HG02870 (cell line): Measurements from ENCODE around the gene RGS7.
"Not testable (repeated sequence)": the region's sequence is repeated elsewhere in the genome, so short reads cannot be mapped to it uniquely, and the experiment has no call there.

Experiments
- ATAC-seq: cut with Tn5 transposase; IDR thresholded peaks from one replicate; pipeline ENCODE4 v1.9.1; 2021; ENCODE audit warnings: mild to moderate bottlenecking, moderate library complexity; ENCODE audit not compliant: unreplicated experiment

RGS7 gene

DNA sequence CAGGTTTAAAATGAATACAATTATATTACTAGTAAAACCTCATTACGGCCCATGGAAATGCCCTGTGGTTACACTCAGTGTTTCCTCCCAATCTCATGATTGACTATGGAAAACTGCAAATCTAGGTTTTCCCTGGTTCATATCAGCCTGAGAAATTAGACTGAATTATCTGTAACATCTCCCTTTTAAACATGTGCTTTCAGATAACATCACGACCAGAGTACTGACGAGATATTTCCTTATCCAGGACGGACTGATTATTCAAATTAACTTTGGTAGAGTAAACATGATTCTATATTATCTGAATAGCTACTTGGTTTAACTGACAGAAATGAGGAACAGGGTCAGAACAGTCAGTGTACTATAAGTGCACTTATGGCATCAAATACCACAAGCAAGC, 82.3 kb downstream of the RGS7 start:
- ATAC-seq = no peak

DNA sequence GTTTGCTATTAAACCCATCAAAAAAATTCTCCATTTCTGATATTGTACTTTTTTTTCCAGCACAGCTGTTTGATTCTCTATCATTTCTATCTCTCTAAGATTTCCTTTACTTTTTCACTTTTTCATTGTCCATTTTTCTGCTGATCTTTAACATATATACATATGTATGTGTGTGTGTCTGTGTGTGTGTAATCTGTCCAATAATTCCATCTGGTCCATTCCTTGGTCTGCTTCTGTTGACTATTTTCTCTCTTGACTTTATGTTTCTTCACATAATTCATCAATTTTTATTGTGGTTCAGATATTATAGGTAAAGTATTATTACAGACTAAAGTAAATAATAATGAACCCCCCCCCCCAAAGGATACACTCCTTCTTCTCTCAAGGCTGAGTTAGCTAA, 84.2 kb downstream of the RGS7 start:
- ATAC-seq = no peak

DNA sequence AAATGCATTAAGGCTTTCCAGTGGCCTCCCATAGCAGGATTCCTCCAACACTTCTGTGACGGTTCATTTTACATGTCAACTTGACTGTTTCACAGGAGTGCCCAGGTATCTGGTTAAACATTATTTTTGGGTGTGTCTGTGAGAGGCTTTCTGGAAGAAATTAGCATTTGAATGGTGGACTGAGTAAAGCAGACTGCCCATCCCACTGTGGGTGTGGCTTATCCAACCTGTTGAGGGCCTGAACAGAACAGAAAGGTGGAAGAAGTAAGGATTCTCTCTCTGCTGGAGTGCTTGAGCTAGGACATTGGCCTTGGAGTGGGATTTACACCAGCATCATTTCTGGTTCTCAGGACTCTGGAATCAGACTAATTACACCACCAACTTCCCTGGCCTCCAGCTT, 85.6 kb downstream of the RGS7 start:
- no peak for ATAC-seq

GRCh38 chr1:241270016-241270415, 87.0 kb downstream of the RGS7 start:
- no peak for ATAC-seq

DNA sequence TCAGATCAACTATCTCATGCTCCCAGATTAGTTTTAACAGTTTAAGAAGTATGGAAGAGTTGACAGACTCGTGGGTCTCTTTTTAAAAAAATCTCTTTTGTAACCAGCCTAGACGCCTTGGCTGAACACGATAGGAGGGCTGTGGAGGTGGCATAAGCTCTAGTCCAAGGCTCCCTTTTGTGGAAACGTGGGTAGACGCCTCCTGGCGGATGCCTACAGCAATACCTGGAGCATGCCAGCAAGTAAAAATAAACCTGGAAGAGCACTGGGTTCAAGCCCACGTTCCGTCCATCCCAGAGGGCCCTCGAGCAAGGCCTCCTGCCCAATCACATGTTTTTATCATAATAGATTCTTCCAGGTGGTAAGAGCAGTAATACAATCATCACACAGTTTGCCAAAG, 87.9 kb downstream of the RGS7 start:
- ATAC-seq = no peak

DNA sequence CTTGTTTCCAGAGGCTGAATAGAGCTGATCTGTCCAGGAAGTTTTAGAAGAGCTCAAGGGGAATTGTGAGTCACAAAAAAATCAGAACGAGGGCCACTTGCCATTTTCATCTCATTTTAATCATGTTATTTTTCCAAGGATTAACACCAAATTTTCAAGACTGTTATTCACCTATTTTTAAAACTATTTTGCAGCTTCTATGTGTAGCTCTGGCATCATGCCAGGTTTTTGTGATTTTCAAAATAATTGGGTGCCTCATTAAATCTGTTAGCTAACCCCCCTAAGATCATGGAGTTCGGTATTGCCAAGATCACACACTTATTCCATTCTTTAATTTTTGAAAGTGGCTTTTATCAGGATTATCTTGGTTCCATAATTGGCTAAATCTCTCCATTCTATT, 90.9 kb downstream of the RGS7 start:
- ATAC-seq = no peak

- no peak for ATAC-seq
Observed at GRCh38 chr1:241265428-241265827, 91.6 kb downstream of the RGS7 start.

- no peak for ATAC-seq
Observed at GRCh38 chr1:241263346-241263745, 93.7 kb downstream of the RGS7 start.

GRCh38 chr1:241253471-241253870, 103.5 kb downstream of the RGS7 start:
- ATAC-seq = no peak

GRCh38 chr1:241250465-241250864, 106.5 kb downstream of the RGS7 start:
- ATAC-seq = no peak

- no peak for ATAC-seq
Observed at GRCh38 chr1:241240069-241240468, 116.9 kb downstream of the RGS7 start.

GRCh38 chr1:241237873-241238272, 119.1 kb downstream of the RGS7 start:
- no peak for ATAC-seq

- no peak for ATAC-seq
Observed at GRCh38 chr1:241235256-241235897, 121.6 kb downstream of the RGS7 start.

DNA sequence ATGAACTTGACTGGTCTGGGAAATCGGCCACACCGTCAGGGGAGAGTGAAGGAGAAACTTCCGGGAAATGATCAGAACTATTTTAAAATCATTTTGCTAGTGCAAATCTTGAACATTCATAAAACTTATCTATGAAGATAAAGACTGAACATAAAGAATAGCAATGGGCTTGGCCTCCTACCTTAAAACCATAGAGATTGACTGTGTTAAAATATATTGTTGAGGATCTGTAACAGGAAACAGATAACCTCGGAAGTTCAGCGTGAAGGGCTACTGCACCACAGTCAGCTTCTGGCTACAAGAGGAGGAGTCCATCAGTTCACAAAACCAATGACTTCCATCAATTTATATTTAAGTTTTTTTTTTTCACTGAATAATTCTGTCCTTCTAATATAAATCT, 127.3 kb downstream of the RGS7 start:
- ATAC-seq = no peak

DNA sequence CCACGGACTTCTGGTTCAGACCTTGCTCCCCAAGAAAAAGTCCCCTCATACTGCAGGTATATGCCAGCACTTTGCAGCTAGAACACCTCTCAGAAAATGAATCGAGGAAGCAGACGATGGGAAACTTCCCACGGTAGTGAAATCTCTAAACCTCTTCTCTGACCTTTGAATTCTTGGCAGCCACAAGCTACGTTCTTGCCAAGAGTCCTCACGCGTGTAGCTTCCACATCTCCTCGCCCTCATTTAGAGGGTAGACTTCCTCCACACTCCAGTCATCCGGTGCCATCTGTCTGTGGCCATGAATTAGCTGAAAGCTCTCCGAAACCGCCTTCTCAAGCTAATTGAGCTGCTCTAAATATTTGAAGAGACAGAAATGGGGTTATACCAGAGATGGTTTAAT, 127.8 kb downstream of the RGS7 start:
- ATAC-seq = no peak

GRCh38 chr1:241228339-241228738, 128.7 kb downstream of the RGS7 start:
- no peak for ATAC-seq

DNA sequence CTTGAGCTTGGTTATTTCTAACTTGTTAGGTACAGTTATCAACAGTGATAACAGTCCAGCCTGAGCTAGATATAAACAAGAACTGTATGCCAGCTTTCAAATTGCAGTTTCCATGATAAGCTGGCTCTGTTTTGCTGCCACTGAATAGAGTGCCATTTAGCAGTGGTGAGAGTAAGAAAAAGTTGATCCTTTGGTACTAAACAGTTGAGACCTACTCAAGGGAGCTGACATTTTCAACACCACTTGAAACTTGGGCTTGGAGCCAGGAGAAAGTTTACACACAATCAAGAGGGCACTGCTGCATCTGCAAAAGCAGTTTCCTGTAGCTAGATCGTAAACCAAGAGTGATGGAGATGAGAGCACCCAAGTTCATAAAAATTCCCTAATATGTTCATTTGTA, 131.3 kb downstream of the RGS7 start:
- ATAC-seq = no peak

GRCh38 chr1:241224189-241224588, 132.8 kb downstream of the RGS7 start:
- not testable (repeated sequence) for ATAC-seq

DNA sequence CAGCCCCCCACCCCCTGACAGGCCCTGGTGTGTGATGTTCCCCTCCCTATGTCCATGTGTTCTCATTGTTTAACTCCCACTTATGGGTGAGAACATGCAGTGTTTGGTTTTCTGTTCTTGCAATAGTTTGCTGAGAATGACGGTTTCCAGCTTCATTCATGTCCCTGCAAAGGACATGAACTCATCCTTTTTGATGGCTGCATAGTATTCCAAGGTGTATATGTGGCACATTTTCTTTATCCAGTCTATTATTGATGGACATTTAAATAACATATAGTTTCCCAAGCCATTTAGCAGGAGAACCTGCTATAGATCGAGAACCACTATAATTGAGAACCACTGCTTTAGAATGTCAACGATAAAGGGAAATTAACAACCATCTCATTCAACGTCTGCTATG, 134.2 kb downstream of the RGS7 start:
- not testable (repeated sequence) for ATAC-seq

DNA sequence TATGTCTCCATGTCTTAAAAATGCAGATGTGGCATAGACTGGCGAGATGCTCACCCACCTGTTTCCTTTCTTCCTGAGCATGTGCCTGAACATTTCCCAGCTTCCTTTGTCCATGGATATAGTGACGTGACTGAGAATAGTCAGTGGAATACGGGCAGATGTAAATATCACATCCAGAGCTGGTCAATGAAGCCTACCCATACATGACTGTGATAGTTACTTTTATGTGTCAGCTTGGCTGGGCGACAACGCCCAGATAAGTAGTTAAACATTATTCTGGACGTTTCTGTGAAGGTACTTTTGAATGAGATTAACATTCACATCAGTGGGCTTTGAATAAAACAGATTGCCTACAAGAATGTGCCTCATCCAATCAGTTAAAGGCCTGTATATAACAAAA, 135.7 kb downstream of the RGS7 start:
- ATAC-seq = no peak

DNA sequence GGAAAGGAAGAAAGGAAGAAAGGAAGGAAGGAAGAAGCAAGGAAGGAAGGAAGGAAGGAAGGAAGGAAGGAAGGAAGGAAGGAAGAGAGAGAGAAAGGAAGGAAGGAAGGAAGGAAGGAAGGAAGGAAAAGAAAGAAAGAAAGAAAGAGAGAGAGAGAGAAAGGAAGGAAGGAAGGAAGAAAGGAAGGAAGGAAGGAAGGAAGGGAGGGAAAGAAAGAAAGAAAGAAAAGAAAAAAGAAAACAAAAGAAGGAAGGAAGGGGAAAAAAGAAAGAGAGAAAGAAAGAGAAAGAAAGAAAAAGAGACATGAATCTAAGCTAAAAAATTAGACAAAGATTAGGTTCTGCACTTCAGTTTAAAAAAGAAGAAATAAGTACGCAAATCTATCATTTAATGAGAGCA, 136.1 kb downstream of the RGS7 start:
- not testable (repeated sequence) for ATAC-seq

GRCh38 chr1:241219449-241219848, 137.6 kb downstream of the RGS7 start:
- ATAC-seq = no peak

- ATAC-seq = no peak
Observed at GRCh38 chr1:241217516-241217915, 139.5 kb downstream of the RGS7 start.
